ENCODE data around the gene LEF1.

LEF1 gene

DNA sequence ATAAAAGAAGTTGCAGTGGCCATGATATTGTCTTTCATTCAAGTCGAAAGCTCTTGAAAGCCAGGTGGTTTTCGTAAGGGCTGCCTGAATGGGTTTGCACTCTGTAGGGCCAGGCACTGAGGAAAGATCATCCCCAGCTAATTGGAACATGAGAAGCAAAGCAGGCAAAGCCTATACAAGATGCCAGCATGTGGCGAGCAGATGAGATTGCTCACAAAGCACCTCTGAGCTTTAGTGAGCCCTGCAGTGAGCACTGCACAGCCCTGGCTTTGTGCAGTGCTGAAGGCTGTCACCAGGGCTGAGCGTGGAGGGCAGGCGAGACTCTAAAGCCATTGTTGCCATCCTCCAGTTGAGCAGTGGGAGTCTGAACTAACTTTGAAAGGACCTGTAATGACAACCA, 125.2 kb downstream of the LEF1 start:
- no peaks in the 10 kb centered on the region for H3K27me3 ChIP-seq (ENCODE audit: control insufficient read depth in 2 of 2, insufficient read depth in 2 of 2, low read length in 2 of 2)
- H3K9me3 ChIP-seq (ENCODE audit: control insufficient read depth in 2 of 2, low read length in 2 of 2) = no peaks in the 10 kb centered on the region
- H3K4me3 ChIP-seq (ENCODE audit: low read length in 2 of 2) = no peak overlapping the region
- no peaks in the 10 kb centered on the region for H3K4me1 ChIP-seq (ENCODE audit: control insufficient read depth in 2 of 2, insufficient read depth in 2 of 2, low read length in 2 of 2)
- H3K9ac ChIP-seq (ENCODE audit: low read depth in 1 of 2, low read length in 2 of 2) = no peak overlapping the region
- no peak overlapping the region for H3K27ac ChIP-seq (ENCODE audit: low read depth in 2 of 2, low read length in 2 of 2)
- H3K36me3 ChIP-seq (ENCODE audit: control insufficient read depth in 2 of 2, insufficient read depth in 2 of 2, low read length in 2 of 2) = no peaks in the 10 kb centered on the region

DNA sequence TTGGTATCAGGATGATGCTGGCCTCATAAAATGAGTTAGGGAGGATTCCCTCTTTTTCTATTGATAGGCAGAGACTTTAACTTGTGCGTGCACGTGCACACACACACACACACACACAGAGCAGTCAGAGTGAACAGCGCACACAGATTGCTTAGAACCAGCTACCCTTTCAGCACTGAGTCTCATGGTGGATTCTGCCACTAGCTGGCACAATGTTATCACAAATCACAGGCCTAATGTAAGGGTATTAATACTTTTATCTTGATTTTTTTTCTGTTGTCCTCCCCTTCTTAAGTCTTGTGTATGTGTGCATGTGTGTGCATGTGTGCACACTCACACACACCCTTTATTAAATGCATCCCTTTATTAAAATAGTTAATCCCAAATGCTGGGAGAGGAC, 125.8 kb downstream of the LEF1 start:
- Histone ChIP-seq H3K9me3 (ENCODE audit: control insufficient read depth in 2 of 2, low read length in 2 of 2) (no peaks in the 10 kb centered on the region), H3K4me3 (ENCODE audit: low read length in 2 of 2) (no peak overlapping the region), H3K9ac (ENCODE audit: low read depth in 1 of 2, low read length in 2 of 2) (no peak overlapping the region), H3K27ac (ENCODE audit: low read depth in 2 of 2, low read length in 2 of 2) (no peak overlapping the region), H3K4me1 (ENCODE audit: control insufficient read depth in 2 of 2, insufficient read depth in 2 of 2, low read length in 2 of 2) (no peaks in the 10 kb centered on the region), H3K36me3 (ENCODE audit: control insufficient read depth in 2 of 2, insufficient read depth in 2 of 2, low read length in 2 of 2) (no peaks in the 10 kb centered on the region), H3K27me3 (ENCODE audit: control insufficient read depth in 2 of 2, insufficient read depth in 2 of 2, low read length in 2 of 2) (no peaks in the 10 kb centered on the region)

DNA sequence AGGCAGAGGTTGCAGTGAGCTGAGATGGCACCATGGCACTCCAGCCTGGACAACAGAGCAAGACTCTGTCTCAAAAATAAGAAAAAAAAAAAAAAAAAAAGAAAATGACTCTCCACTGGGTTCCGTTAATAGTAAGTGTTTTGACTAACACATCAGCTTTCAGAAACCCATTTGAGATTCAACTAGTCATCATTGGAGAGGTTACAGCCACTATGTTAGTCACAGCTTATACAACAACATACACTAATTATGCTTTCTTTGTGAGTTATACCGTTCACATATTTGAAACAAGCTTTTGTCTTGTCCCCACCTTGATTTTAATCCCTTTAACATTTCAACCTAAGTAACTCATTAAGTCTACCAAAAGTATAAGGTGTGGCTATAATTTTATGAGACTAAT, 130.8 kb downstream of the LEF1 start:
- Histone ChIP-seq H3K27me3 (ENCODE audit: control insufficient read depth in 2 of 2, insufficient read depth in 2 of 2, low read length in 2 of 2) (no peaks in the 10 kb centered on the region), H3K9me3 (ENCODE audit: control insufficient read depth in 2 of 2, low read length in 2 of 2) (no peaks in the 10 kb centered on the region), H3K27ac (ENCODE audit: low read depth in 2 of 2, low read length in 2 of 2) (no peak overlapping the region), H3K9ac (ENCODE audit: low read depth in 1 of 2, low read length in 2 of 2) (no peak overlapping the region), H3K36me3 (ENCODE audit: control insufficient read depth in 2 of 2, insufficient read depth in 2 of 2, low read length in 2 of 2) (peaks cover 8 to 26% of the 10 kb centered on the region in 2 donors), H3K4me1 (ENCODE audit: control insufficient read depth in 2 of 2, insufficient read depth in 2 of 2, low read length in 2 of 2) (no peaks in the 10 kb centered on the region), H3K4me3 (ENCODE audit: low read length in 2 of 2) (no peak overlapping the region)

DNA sequence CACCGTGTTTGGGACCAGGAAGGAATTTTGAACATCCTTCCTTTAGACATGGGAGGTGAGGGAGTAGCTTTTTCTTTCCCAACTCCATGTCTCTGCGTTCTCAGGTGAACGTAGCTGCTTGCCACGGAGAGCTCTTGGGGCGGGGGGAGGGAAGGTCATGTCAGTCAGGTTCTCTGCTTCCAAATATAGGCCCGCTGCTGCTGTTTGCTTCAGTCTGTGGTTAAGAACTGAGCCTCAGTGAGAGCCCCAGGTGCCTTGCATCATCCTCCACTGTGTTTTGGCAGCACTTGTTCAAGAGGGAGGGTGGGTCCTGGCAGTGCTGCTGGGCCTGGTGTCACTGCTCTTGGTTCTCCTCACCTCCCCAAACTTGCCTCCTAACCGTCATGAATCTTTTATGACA, 132.5 kb downstream of the LEF1 start:
- Histone ChIP-seq H3K4me3 (ENCODE audit: low read length in 2 of 2) (no peak overlapping the region), H3K27ac (ENCODE audit: low read depth in 2 of 2, low read length in 2 of 2) (peak overlapping the region in 1 of 2 donors; percentile 10), H3K27me3 (ENCODE audit: control insufficient read depth in 2 of 2, insufficient read depth in 2 of 2, low read length in 2 of 2) (no peaks in the 10 kb centered on the region), H3K36me3 (ENCODE audit: control insufficient read depth in 2 of 2, insufficient read depth in 2 of 2, low read length in 2 of 2) (peaks cover 14 to 37% of the 10 kb centered on the region in 2 donors), H3K9ac (ENCODE audit: low read depth in 1 of 2, low read length in 2 of 2) (no peak overlapping the region), H3K9me3 (ENCODE audit: control insufficient read depth in 2 of 2, low read length in 2 of 2) (no peaks in the 10 kb centered on the region), H3K4me1 (ENCODE audit: control insufficient read depth in 2 of 2, insufficient read depth in 2 of 2, low read length in 2 of 2) (no peaks in the 10 kb centered on the region)

DNA sequence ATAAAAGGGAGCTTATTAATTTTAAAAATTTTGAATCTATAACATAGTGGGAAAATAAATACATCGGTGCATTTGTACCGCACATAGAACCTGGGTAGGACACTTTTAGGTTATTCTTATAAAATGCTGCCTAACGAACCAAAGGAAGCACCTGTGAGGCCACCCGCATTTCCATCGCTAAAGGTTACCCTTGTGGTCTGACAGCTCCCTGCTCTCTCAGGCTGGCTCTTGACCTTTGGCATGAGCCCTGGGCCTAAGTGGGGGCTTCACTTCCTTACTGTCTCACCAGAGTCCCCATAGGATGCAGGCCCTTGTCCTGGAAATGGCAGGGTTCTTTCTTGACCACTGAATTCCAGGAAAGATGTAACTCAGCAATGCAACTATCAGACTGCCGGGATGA, 133.0 kb downstream of the LEF1 start:
- Histone ChIP-seq H3K27me3 (ENCODE audit: control insufficient read depth in 2 of 2, insufficient read depth in 2 of 2, low read length in 2 of 2) (no peaks in the 10 kb centered on the region), H3K36me3 (ENCODE audit: control insufficient read depth in 2 of 2, insufficient read depth in 2 of 2, low read length in 2 of 2) (peaks cover 16 to 40% of the 10 kb centered on the region in 2 donors)

DNA sequence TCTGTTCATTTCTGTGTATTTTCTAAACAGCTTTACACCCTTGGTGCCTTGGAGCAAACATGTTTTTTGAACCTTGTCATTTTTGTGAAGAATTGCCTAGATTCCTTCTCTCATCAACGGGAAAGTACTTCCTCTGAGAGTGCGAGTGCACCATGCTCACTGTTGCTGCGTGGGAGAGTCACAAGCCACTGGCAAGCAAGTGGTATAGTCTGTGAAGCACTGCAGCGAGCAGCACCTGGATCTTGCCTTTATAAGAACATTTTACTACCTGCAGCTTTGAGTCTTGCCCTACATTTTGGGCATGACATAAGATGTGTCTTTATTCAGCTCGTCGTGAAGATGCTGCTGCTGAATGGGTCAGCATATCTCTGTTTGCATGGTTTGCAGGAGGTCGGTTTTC, 134.2 kb downstream of the LEF1 start:
- Histone ChIP-seq H3K9me3 (ENCODE audit: control insufficient read depth in 2 of 2, low read length in 2 of 2) (no peaks in the 10 kb centered on the region), H3K4me1 (ENCODE audit: control insufficient read depth in 2 of 2, insufficient read depth in 2 of 2, low read length in 2 of 2) (no peaks in the 10 kb centered on the region), H3K4me3 (ENCODE audit: low read length in 2 of 2) (no peak overlapping the region), H3K27ac (ENCODE audit: low read depth in 2 of 2, low read length in 2 of 2) (no peak overlapping the region), H3K36me3 (ENCODE audit: control insufficient read depth in 2 of 2, insufficient read depth in 2 of 2, low read length in 2 of 2) (peaks cover 22 to 44% of the 10 kb centered on the region in 2 donors), H3K9ac (ENCODE audit: low read depth in 1 of 2, low read length in 2 of 2) (no peak overlapping the region), H3K27me3 (ENCODE audit: control insufficient read depth in 2 of 2, insufficient read depth in 2 of 2, low read length in 2 of 2) (no peaks in the 10 kb centered on the region)

More for the DNA sequence above, 133.0 kb downstream of the LEF1 start:
- Histone ChIP-seq H3K27ac (ENCODE audit: low read depth in 2 of 2, low read length in 2 of 2) (peak overlapping the region in 1 of 2 donors; percentile 38), H3K4me1 (ENCODE audit: control insufficient read depth in 2 of 2, insufficient read depth in 2 of 2, low read length in 2 of 2) (no peaks in the 10 kb centered on the region), H3K4me3 (ENCODE audit: low read length in 2 of 2) (no peak overlapping the region), H3K9ac (ENCODE audit: low read depth in 1 of 2, low read length in 2 of 2) (no peak overlapping the region), H3K9me3 (ENCODE audit: control insufficient read depth in 2 of 2, low read length in 2 of 2) (no peaks in the 10 kb centered on the region)

DNA sequence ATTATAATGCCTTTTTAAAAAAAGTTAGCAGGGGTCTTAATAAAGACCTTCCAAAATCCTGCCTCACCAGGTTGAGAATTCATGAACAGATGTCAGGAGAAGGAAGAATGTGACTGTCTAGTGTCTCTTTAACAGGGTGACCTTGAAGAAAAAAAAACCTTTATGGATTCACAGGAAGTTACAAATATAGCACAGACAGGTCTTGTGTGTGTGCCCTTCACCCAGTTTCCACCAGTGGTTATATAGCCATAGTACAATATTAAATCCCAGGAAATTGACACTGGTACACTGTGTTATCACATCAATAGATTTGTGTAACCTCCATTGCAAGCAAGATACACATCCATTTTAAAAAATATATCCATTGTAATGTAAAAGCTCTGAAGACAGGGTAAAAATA, 135.4 kb downstream of the LEF1 start:
- H3K4me1 ChIP-seq (ENCODE audit: control insufficient read depth in 2 of 2, insufficient read depth in 2 of 2, low read length in 2 of 2) = no peaks in the 10 kb centered on the region
- peaks cover 30 to 55% of the 10 kb centered on the region in 2 donors for H3K36me3 ChIP-seq (ENCODE audit: control insufficient read depth in 2 of 2, insufficient read depth in 2 of 2, low read length in 2 of 2)
- H3K27ac ChIP-seq (ENCODE audit: low read depth in 2 of 2, low read length in 2 of 2) = no peak overlapping the region
- no peak overlapping the region for H3K4me3 ChIP-seq (ENCODE audit: low read length in 2 of 2)
- no peaks in the 10 kb centered on the region for H3K9me3 ChIP-seq (ENCODE audit: control insufficient read depth in 2 of 2, low read length in 2 of 2)
- H3K27me3 ChIP-seq (ENCODE audit: control insufficient read depth in 2 of 2, insufficient read depth in 2 of 2, low read length in 2 of 2) = no peaks in the 10 kb centered on the region
- H3K9ac ChIP-seq (ENCODE audit: low read depth in 1 of 2, low read length in 2 of 2) = no peak overlapping the region

DNA sequence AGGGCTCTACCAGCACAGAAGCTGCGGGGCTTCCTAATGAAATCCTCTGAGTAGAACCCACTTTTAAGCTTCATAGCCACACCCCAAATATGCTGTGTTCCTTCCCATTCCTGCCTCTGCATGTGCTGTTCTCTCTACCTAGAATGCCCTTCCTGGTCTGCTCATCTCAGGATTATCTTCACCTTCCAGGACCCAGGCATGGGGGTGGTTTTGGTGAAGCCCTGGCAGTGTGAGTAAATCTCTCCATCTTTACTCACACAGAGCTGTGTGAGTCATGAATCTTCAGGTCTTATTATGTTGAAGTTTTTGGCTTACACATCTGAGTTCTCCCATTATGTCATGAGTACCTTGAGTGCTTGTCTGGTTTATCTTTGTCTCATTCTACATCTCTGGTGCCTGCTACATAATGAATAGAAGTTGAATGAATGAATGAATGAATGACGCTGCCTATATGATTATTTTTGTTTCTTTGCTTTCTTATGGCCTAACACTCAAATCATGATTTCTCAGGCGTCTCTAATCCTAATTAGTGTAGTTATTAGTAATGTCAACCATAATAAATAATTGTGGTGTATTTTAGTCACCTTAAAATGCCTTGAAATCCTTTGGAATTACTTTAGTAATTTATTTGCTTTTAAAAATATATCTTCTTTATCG, 137.2 kb downstream of the LEF1 start:
- H3K4me1 ChIP-seq (ENCODE audit: control insufficient read depth in 2 of 2, insufficient read depth in 2 of 2, low read length in 2 of 2) = no peaks in the 10 kb centered on the region
- H3K9me3 ChIP-seq (ENCODE audit: control insufficient read depth in 2 of 2, low read length in 2 of 2) = no peaks in the 10 kb centered on the region
- H3K27me3 ChIP-seq (ENCODE audit: control insufficient read depth in 2 of 2, insufficient read depth in 2 of 2, low read length in 2 of 2) = no peaks in the 10 kb centered on the region
- no peak overlapping the region for H3K9ac ChIP-seq (ENCODE audit: low read depth in 1 of 2, low read length in 2 of 2)
- no peak overlapping the region for H3K27ac ChIP-seq (ENCODE audit: low read depth in 2 of 2, low read length in 2 of 2)
- H3K36me3 ChIP-seq (ENCODE audit: control insufficient read depth in 2 of 2, insufficient read depth in 2 of 2, low read length in 2 of 2) = peaks cover 40 to 72% of the 10 kb centered on the region in 2 donors
- no peak overlapping the region for H3K4me3 ChIP-seq (ENCODE audit: low read length in 2 of 2)

DNA sequence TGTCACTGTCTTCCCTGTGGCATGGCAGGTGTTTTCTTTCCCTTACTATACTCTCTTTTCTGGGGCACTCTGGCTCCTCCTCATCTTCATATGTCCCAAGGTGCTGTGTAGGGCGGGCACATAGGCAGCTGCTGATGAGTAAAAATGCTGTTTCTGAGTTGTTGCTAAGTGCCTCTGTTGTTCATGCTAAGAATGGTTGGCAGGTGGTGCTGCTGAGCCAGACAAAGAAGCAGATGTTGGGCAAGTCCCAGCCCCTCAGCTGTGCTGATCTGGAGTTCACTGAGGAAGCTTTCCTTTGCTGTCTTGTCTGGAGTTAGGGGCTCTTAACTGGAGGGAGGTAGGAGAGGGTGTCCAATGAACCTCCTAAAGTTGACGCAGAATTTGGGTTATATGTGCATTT, 138.4 kb downstream of the LEF1 start:
- Histone ChIP-seq H3K9ac (ENCODE audit: low read depth in 1 of 2, low read length in 2 of 2) (no peak overlapping the region), H3K36me3 (ENCODE audit: control insufficient read depth in 2 of 2, insufficient read depth in 2 of 2, low read length in 2 of 2) (peaks cover 40 to 71% of the 10 kb centered on the region in 2 donors), H3K9me3 (ENCODE audit: control insufficient read depth in 2 of 2, low read length in 2 of 2) (no peaks in the 10 kb centered on the region), H3K4me3 (ENCODE audit: low read length in 2 of 2) (no peak overlapping the region), H3K27ac (ENCODE audit: low read depth in 2 of 2, low read length in 2 of 2) (no peak overlapping the region), H3K27me3 (ENCODE audit: control insufficient read depth in 2 of 2, insufficient read depth in 2 of 2, low read length in 2 of 2) (no peaks in the 10 kb centered on the region), H3K4me1 (ENCODE audit: control insufficient read depth in 2 of 2, insufficient read depth in 2 of 2, low read length in 2 of 2) (no peaks in the 10 kb centered on the region)

DNA sequence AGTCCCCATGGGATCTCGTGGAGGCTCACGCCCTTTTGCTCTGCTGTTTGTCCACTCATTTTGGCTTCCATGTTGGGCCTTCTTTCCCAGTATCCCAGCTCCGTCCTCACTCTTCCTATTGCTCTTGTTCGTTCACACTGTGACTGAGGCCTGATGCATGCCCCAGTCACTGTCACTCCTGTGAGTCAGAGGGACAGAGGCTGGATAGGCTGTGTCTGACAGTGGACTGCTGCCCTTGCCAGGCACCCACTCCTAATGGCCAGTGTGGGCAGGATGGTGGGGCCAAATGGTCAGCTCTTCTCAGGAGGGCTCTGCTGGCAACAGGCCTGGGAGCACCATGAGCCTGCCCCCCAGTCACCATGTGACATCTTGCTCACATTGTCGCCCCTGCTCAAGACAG, 139.0 kb downstream of the LEF1 start:
- no peaks in the 10 kb centered on the region for H3K27me3 ChIP-seq (ENCODE audit: control insufficient read depth in 2 of 2, insufficient read depth in 2 of 2, low read length in 2 of 2)
- H3K36me3 ChIP-seq (ENCODE audit: control insufficient read depth in 2 of 2, insufficient read depth in 2 of 2, low read length in 2 of 2) = peaks cover 42 to 71% of the 10 kb centered on the region in 2 donors
- H3K4me1 ChIP-seq (ENCODE audit: control insufficient read depth in 2 of 2, insufficient read depth in 2 of 2, low read length in 2 of 2) = no peaks in the 10 kb centered on the region
- no peaks in the 10 kb centered on the region for H3K9me3 ChIP-seq (ENCODE audit: control insufficient read depth in 2 of 2, low read length in 2 of 2)
- no peak overlapping the region for H3K27ac ChIP-seq (ENCODE audit: low read depth in 2 of 2, low read length in 2 of 2)
- H3K9ac ChIP-seq (ENCODE audit: low read depth in 1 of 2, low read length in 2 of 2) = no peak overlapping the region
- no peak overlapping the region for H3K4me3 ChIP-seq (ENCODE audit: low read length in 2 of 2)
